NT2/D1 (cell line): ENCODE data around the gene PCDHA13.

ENCODE experiments used
- DNase-seq: peaks from one replicate; pipeline ENCODE4 v3.0.0-alpha.2; 2011; ENCODE audit warnings: low read depth, low spot score
- H3K27me3 ChIP-seq: 2 replicates; pipeline ENCODE4 v1.6.0; 2011; ENCODE audit warnings: mild to moderate bottlenecking; ENCODE audit not compliant: insufficient read length, insufficient read depth
- H3K36me3 ChIP-seq: 2 replicates; pipeline ENCODE4 v1.6.1; 2011; ENCODE audit warnings: mild to moderate bottlenecking, low read length, mixed read lengths; ENCODE audit not compliant: insufficient read depth, insufficient read length
- H3K4me1 ChIP-seq: 2 replicates; pipeline ENCODE4 v1.5.1; 2011; ENCODE audit not compliant: insufficient read depth, insufficient read length
- H3K4me3 ChIP-seq: 2 replicates; pipeline ENCODE4 v1.5.1; 2011; ENCODE audit warnings: low read depth; ENCODE audit not compliant: insufficient read length
- H3K9ac ChIP-seq: 2 replicates; pipeline ENCODE4 v1.6.0; 2011; ENCODE audit warnings: low read depth; ENCODE audit not compliant: insufficient read length
- H3K9me3 ChIP-seq: 2 replicates; pipeline ENCODE4 v1.5.1; 2011; ENCODE audit warnings: mild to moderate bottlenecking, low read length; ENCODE audit not compliant: insufficient read depth
- SUZ12 ChIP-seq: IDR thresholded peaks from 2 replicates; pipeline ENCODE4 v1.6.1; 2011; ENCODE audit not compliant: insufficient read length, insufficient read depth; ENCODE audit errors: extremely low read depth
- YY1 ChIP-seq: IDR thresholded peaks from 2 replicates; pipeline ENCODE4 v1.6.1; 2011; ENCODE audit not compliant: insufficient read length, insufficient read depth
- ZNF274 ChIP-seq: IDR thresholded peaks from 2 replicates; pipeline ENCODE4 v1.6.1; 2011; ENCODE audit warnings: mild to moderate bottlenecking, low read depth, low read length

Gene PCDHA13

DNA sequence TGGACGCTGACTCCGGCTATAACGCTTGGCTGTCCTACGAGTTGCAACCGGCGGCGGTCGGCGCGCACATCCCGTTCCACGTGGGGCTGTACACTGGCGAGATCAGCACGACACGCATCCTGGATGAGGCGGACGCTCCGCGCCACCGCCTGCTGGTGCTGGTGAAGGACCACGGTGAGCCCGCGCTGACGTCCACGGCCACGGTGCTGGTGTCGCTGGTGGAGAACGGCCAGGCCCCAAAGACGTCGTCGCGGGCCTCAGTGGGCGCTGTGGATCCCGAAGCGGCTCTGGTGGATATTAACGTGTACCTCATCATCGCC lies 4.7 kb upstream of the PCDHA13 start:
- TF ChIP-seq SUZ12 (no peak), YY1 (no peak), ZNF274 (no peak)
- no peak for DNase-seq
- no peaks in the 10 kb centered on the region for H3K4me1 ChIP-seq

DNA sequence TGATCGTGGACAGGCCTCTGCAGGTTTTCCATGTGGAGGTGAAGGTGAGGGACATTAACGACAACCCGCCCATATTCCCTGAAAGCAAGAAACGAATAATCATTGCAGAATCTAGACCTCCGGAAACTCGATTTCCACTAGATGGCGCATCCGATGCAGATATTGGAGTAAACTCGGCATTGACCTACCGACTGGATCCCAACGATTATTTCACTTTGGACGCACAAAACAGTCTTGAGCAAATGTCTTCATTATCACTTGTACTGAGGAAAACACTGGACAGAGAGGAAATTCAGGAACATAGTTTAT lies 621 bp downstream of the PCDHA13 start:
- Histone ChIP-seq H3K9me3 (peaks cover 9% of the 10 kb centered on the region; the same call in 1 of the 2 replicates), H3K36me3 (peaks cover 5% of the 10 kb centered on the region), H3K27me3 (no peaks in the 10 kb centered on the region), H3K4me3 (peak overlapping the region; percentile 40), H3K4me1 (no peaks in the 10 kb centered on the region), H3K9ac (no peak overlapping the region)
- DNase-seq = no peak
- TF ChIP-seq ZNF274 (no peak), SUZ12 (no peak), YY1 (no peak)

More for the DNA sequence above, 4.7 kb upstream of the PCDHA13 start:
- Histone ChIP-seq H3K4me3 (no peak overlapping the region), H3K9me3 (peaks cover 4% of the 10 kb centered on the region; the same call in 1 of the 2 replicates), H3K9ac (no peak overlapping the region), H3K36me3 (peaks cover 10% of the 10 kb centered on the region), H3K27me3 (no peaks in the 10 kb centered on the region)

DNA sequence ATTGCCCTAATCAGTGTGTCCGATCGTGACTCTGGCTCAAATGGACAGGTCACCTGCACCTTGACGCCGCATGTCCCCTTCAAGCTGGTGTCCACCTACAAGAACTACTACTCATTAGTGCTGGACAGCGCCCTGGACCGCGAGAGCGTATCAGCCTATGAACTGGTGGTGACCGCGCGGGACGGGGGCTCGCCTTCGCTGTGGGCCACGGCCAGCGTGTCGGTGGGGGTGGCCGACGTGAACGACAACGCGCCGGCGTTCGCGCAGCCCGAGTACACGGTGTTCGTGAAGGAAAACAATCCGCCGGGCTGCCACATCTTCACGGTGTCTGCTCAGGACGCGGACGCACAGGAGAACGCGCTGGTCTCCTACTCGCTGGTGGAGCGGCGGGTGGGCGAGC lies 1.4 kb downstream of the PCDHA13 start:
- no peak for DNase-seq
- Histone ChIP-seq H3K9ac (no peak overlapping the region), H3K36me3 (peaks cover 4% of the 10 kb centered on the region)

DNA sequence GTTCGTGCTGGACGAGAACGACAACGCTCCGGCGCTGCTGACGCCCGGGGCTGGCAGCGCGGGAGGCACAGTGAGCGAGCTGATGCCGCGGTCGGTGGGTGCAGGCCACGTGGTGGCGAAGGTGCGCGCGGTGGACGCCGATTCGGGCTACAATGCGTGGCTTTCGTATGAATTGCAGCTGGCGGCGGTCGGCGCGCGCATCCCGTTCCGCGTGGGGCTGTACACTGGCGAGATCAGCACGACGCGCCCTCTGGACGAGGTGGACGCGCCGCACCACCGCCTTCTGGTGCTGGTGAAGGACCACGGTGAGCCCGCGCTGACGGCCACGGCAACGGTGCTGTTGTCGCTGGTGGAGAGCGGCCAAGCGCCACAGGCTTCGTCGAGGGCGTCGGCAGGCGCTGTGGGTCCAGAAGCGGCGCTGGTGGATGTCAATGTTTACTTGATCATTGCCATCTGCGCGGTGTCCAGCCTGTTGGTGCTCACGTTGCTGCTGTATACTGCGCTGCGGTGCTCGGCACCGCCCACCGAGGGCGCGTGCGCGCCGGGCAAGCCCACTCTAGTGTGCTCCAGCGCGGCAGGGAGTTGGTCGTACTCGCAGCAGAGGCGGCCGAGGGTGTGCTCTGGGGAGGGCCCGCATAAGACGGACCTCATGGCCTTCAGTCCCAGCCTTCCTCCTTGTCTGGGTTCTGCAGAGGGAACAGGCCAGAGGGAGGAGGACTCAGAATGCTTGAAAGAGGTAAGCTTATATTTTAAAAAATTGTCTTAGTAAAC lies 2.2 kb downstream of the PCDHA13 start:
- no peak for DNase-seq
- no peak overlapping the region for H3K9ac ChIP-seq
- no peak for TF ChIP-seq ZNF274
- TF ChIP-seq SUZ12 = no peak
- no peak for TF ChIP-seq YY1
- H3K4me3 ChIP-seq = no peak overlapping the region
- peaks cover 9% of the 10 kb centered on the region; the same call in 1 of the 2 replicates for H3K9me3 ChIP-seq
- no peaks in the 10 kb centered on the region for H3K4me1 ChIP-seq
- peaks cover 4% of the 10 kb centered on the region for H3K36me3 ChIP-seq
- H3K27me3 ChIP-seq = no peaks in the 10 kb centered on the region

More for the DNA sequence above, 1.4 kb downstream of the PCDHA13 start:
- H3K4me1 ChIP-seq = no peaks in the 10 kb centered on the region
- no peak for TF ChIP-seq SUZ12
- no peak for TF ChIP-seq ZNF274
- no peak for TF ChIP-seq YY1
- peaks cover 9% of the 10 kb centered on the region; the same call in 1 of the 2 replicates for H3K9me3 ChIP-seq
- H3K27me3 ChIP-seq = no peaks in the 10 kb centered on the region
- no peak overlapping the region for H3K4me3 ChIP-seq

DNA sequence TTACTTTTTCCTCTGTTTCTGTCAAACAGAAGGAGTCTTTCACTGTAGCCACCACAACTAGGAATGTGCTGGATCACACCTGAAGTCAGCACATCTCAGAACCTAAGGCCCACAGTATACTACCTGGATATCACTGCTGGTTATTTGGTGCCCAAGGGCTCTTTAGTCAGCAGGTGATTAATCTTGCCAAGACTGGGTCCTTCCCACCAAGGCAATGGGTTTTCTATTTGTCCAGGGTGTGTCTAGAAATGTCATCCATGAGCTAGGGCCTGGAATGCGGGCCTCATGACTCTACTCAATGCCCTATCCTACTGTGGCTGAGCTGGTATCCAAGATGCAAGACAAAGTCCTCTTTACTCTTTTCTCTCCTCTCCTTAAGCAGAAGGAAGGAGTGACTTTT lies 34.4 kb downstream of the PCDHA13 start:
- no peaks in the 10 kb centered on the region for H3K4me1 ChIP-seq
- H3K9me3 ChIP-seq = no peaks in the 10 kb centered on the region
- no peak for DNase-seq
- H3K27me3 ChIP-seq = no peaks in the 10 kb centered on the region
- TF ChIP-seq ZNF274 = no peak
- H3K36me3 ChIP-seq = no peaks in the 10 kb centered on the region
- no peak overlapping the region for H3K9ac ChIP-seq
- H3K4me3 ChIP-seq = no peak overlapping the region

DNA sequence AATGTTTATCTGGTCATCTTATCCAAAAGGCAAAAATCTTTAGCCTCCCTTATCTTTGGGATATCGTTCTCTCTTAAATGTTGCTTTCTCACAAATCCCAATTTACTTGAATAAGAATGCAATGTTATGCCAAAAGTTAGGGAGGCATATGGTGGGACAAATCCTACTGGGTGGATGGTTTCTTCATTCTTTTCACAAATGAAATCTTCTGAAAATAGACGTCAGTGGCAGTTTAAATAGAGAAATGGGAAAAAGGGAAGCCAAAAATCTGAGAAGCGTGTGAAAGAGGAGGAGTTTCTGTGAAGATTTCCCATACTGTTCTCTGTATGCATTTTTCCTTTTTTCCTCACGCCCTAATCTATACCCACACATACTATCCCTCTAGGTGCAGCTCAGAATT lies 41.7 kb downstream of the PCDHA13 start:
- no peak for DNase-seq
- H3K9ac ChIP-seq = no peak overlapping the region
- peaks cover 16% of the 10 kb centered on the region; the same call in 1 of the 2 replicates for H3K9me3 ChIP-seq
- H3K36me3 ChIP-seq = no peaks in the 10 kb centered on the region
- no peak overlapping the region for H3K4me3 ChIP-seq
- H3K4me1 ChIP-seq = peaks cover 7% of the 10 kb centered on the region
- no peak for TF ChIP-seq SUZ12
- no peak for TF ChIP-seq ZNF274
- no peak for TF ChIP-seq YY1
- peaks cover 17% of the 10 kb centered on the region for H3K27me3 ChIP-seq

DNA sequence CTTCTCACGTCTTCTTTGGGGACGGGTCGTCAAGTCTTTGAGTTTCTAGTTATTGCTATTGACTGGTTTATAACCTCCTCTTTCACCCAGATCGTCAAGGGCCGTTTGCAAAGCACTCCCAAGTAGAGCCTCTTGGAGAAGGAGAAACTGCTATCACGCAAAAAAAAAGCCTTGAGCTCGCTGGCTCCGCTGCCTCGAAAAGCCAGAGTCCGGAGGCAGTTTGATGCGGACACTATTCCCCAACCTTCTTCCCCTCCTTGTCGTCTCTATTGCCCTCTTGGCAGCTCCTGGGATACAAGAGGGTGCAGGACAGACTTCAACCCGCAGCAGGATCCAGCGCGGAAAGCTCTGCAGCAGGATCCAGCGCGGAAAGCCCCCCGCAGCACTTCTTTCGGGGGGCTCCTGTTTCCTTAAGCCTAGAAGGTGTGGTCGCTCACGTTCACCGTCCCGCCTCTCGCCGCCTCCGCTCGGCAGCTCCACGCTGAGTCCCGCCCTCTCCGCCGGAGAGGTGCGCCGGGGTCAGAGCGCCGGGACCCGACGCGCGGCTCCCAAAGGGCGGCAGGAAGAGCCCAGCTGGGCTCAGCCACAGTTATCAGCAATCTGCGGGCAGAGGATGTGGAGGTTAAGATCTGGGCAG lies 44.0 kb downstream of the PCDHA13 start, which contains the start of gene PCDHAC1:
Gene PCDHAC1, plus strand, starts transcription at position 494 of the 637 bp plus-strand sequence. CDS start 594 bp downstream, outside the sequence.
- Histone ChIP-seq H3K36me3 (no peaks in the 10 kb centered on the region), H3K4me1 (peaks cover 7% of the 10 kb centered on the region), H3K27me3 (peaks cover 17% of the 10 kb centered on the region), H3K4me3 (peak within 1 kb of the TSS; percentile 58), H3K9ac (peak within 1 kb of the TSS; percentile 82), H3K9me3 (peaks cover 20% of the 10 kb centered on the region; the same call in 1 of the 2 replicates)
- TF ChIP-seq ZNF274 (no peak), YY1 (no peak), SUZ12 (no peak)
- peak; percentile 39 for DNase-seq
